ENCODE results near the gene RTCB. TPM values are rescaled to one million over a fixed set of nuclear protein-coding genes. Genes with fewer than 3 reads are reported as not detected.

The RTCB gene
- total RNA-seq, 1 experiment from 2014 or later = 50.9 TPM

- CTCF ChIA-PET = no interaction called here
- Histone ChIP-seq H3K79me2 (ENCODE audit: insufficient read depth, low read length) (no peaks in the 10 kb centered on the region), H3K27ac (ENCODE audit: low read depth, low read length) (no peak overlapping the region), H3K9me3 (ENCODE audit: control insufficient read depth in 1 of 2, insufficient read depth in 1 of 2, low read depth in 1 of 2, low read length in 2 of 2) (no peaks in the 10 kb centered on the region), H3K4me2 (ENCODE audit: low read length) (no peak overlapping the region), H3K9ac (ENCODE audit: low read length) (no peak overlapping the region), H3K27me3 (ENCODE audit: insufficient read depth, low read length) (no peaks in the 10 kb centered on the region), H3K4me1 (ENCODE audit: control insufficient read depth in 1 of 2, insufficient read depth in 2 of 2, low read length in 2 of 2) (no peaks in the 10 kb centered on the region), H3K36me3 (ENCODE audit: control insufficient read depth in 1 of 2, insufficient read depth in 2 of 2, low read length in 2 of 2) (no peaks in the 10 kb centered on the region), H3K9me2 (ENCODE audit: insufficient read depth) (no peaks in the 10 kb centered on the region), H4K20me1 (ENCODE audit: insufficient read depth) (no peaks in the 10 kb centered on the region), H3K4me3 (replicated peaks in 1 of 2; ENCODE audit: low read depth in 1 of 2, low read length in 2 of 2) (no peak overlapping the region), H2AFZ (ENCODE audit: low read depth, low read length, poor library complexity, severe bottlenecking) (no peak overlapping the region)
- POLR2A ChIA-PET = no interaction called here
- RAD21 ChIA-PET (ENCODE audit: low non-redundant PET in 1 of 2, low total read pairs in 2 of 2, uncharacterized antibody in 2 of 2, unreplicated experiment in 2 of 2) = no interaction called here
- BruUV-seq (replicated peaks) = no TSS peak
- intact Hi-C loops (cut with micrococcal nuclease) = no loop called here
- TF ChIP-seq SRF (IDR thresholded peaks at IDR 0.05; ENCODE audit: low read depth) = no peak
- TF ChIP-seq POLR2AphosphoS5 (IDR thresholded peaks at IDR 0.05; ENCODE audit: low read depth, low read length) = no peak
- no peak for TF ChIP-seq EZH2phosphoT487 (IDR thresholded peaks at IDR 0.05; ENCODE audit: borderline replicate concordance)
- TF ChIP-seq TCF7L2 (IDR thresholded peaks at IDR 0.05; ENCODE audit: borderline replicate concordance, extremely low read depth, insufficient read depth, insufficient read length) = no peak
- TF ChIP-seq, protein P1, sequence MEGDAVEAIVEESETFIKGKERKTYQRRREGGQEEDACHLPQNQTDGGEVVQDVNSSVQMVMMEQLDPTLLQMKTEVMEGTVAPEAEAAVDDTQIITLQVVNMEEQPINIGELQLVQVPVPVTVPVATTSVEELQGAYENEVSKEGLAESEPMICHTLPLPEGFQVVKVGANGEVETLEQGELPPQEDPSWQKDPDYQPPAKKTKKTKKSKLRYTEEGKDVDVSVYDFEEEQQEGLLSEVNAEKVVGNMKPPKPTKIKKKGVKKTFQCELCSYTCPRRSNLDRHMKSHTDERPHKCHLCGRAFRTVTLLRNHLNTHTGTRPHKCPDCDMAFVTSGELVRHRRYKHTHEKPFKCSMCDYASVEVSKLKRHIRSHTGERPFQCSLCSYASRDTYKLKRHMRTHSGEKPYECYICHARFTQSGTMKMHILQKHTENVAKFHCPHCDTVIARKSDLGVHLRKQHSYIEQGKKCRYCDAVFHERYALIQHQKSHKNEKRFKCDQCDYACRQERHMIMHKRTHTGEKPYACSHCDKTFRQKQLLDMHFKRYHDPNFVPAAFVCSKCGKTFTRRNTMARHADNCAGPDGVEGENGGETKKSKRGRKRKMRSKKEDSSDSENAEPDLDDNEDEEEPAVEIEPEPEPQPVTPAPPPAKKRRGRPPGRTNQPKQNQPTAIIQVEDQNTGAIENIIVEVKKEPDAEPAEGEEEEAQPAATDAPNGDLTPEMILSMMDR (IDR thresholded peaks at IDR 0.05 in 2 of 3, conservative IDR thresholded peaks at IDR 0.05 in 1 of 3; ENCODE audit: borderline replicate concordance in 1 of 3, insufficient read depth in 1 of 3, low read depth in 2 of 3, low read length in 2 of 3) = no peak
- no peak for TF ChIP-seq ZFX (IDR thresholded peaks at IDR 0.05)
- no peak for TF ChIP-seq EGR1 (IDR thresholded peaks at IDR 0.05; ENCODE audit: low read depth)
- TF ChIP-seq POLR2A (IDR thresholded peaks at IDR 0.05; ENCODE audit: borderline replicate concordance, extremely low read depth, insufficient read depth, insufficient read length) = no peak
- ATAC-seq = no peak
- no peak for DNase-seq (ENCODE audit: low read depth, low spot score)
Observed at GRCh38 chr22:32338757-32339156, 73.3 kb downstream of the RTCB start.

Other genes starting within 250 kb of the RTCB start
- gene RFPL2, start 207.2 kb downstream of the RTCB start, total RNA-seq (2021; ENCODE audit: unreplicated experiment) = 0.61 TPM
- 0.22 TPM for gene SLC5A4, start 156.9 kb downstream of the RTCB start, total RNA-seq (2021; ENCODE audit: unreplicated experiment)
- gene RFPL3, start 54.4 kb downstream of the RTCB start, total RNA-seq (2021; ENCODE audit: unreplicated experiment) = not detected
- not detected for gene BPIFC, start 52.2 kb upstream of the RTCB start, total RNA-seq (2021; ENCODE audit: unreplicated experiment)
- gene FBXO7, start 62.6 kb upstream of the RTCB start, total RNA-seq (2021; ENCODE audit: unreplicated experiment) = 69.2 TPM